ENCODE results near the gene GAB2. TPM values are rescaled to one million over a fixed set of nuclear protein-coding genes. Genes with fewer than 3 reads are reported as not detected.

The GAB2 gene
- total and polyA plus RNA-seq, 2 of the 4 experiments (the other 2 are of a cell fraction), result 3.3 to 5.9 TPM

- Histone ChIP-seq H3K14ac (replicated peaks; ENCODE audit: low read depth, low read length) (no peak overlapping the region), H2AFZ (replicated peaks; ENCODE audit: low read length, poor library complexity) (no peak overlapping the region), H4K5ac (ENCODE audit: low read depth, low read length) (no peak overlapping the region), H2BK120ac (ENCODE audit: low read depth, low read length) (no peak overlapping the region), H2BK5ac (ENCODE audit: low read depth, low read length, poor library complexity, severe bottlenecking) (no peak overlapping the region), H4K91ac (ENCODE audit: insufficient read depth, low read depth, low read length) (no peak overlapping the region), H3K36me3 (ENCODE audit: control insufficient read depth, insufficient read depth, low read length) (no peaks in the 10 kb centered on the region), H3K27ac (ENCODE audit: insufficient read depth, low read length) (no peak overlapping the region), H3K4ac (ENCODE audit: low read depth, low read length) (no peak overlapping the region), H3K4me3 (ENCODE audit: insufficient read depth, low read depth, low read length) (no peak overlapping the region), H3K79me1 (ENCODE audit: low read depth in 1 of 2, low read length in 2 of 2) (peaks cover 0 to 4% of the 10 kb centered on the region in 2 experiments; a peak in 1 of 4 replicates), H2AK5ac (ENCODE audit: low read depth, low read length) (no peak overlapping the region), H3K27me3 (ENCODE audit: control insufficient read depth, insufficient read depth, low read length) (no peaks in the 10 kb centered on the region), H3K9me3 (ENCODE audit: control insufficient read depth, insufficient read depth, low read length) (0 out of 2 replicates have a peak, but pooled peaks cover 2% of the 10 kb centered on the region), H3K56ac (ENCODE audit: extremely low read depth, insufficient read depth, low read length) (no peak overlapping the region), H4K20me1 (ENCODE audit: insufficient read depth, low read length) (0 out of 2 replicates have a peak, but pooled peaks cover 3% of the 10 kb centered on the region), H3K9ac (ENCODE audit: low read depth, low read length) (no peak overlapping the region), H3K4me1 (ENCODE audit: control insufficient read depth, insufficient read depth, low read length) (no peaks in the 10 kb centered on the region), H4K8ac (ENCODE audit: low read depth in 2 of 2, low read length in 2 of 2) (no peak overlapping the region), H2BK15ac (ENCODE audit: low read depth, low read length) (no peak overlapping the region), H3K4me2 (ENCODE audit: low read depth, low read length) (no peak overlapping the region), H2BK20ac (ENCODE audit: low read depth, low read length) (no peak overlapping the region), H3K9me1 (ENCODE audit: insufficient read depth, low read length) (no peaks in the 10 kb centered on the region), H3K23ac (ENCODE audit: low read depth, low read length) (no peak overlapping the region), H3K18ac (ENCODE audit: low read depth, low read length) (no peak overlapping the region), H2AK9ac (replicated peaks; ENCODE audit: low read depth, low read length, poor library complexity) (no peak overlapping the region)
- TF ChIP-seq MAFK (IDR thresholded peaks at IDR 0.05; ENCODE audit: low read depth, low read length), result no peak
- TF ChIP-seq SMC3 (IDR thresholded peaks at IDR 0.05; ENCODE audit: low read depth, low read length), result no peak
- no peak for TF ChIP-seq RCOR1 (IDR thresholded peaks at IDR 0.05; ENCODE audit: insufficient replicate concordance, low read length)
- TF ChIP-seq NFE2L2 (IDR thresholded peaks at IDR 0.05; ENCODE audit: low read depth, low read length), result no peak
- TF ChIP-seq RFX5 (IDR thresholded peaks at IDR 0.05; ENCODE audit: low read depth, low read length), result no peak
- no peak for TF ChIP-seq MAZ (IDR thresholded peaks at IDR 0.05; ENCODE audit: borderline replicate concordance, low read depth, low read length)
- TF ChIP-seq MXI1 (IDR thresholded peaks at IDR 0.05; ENCODE audit: borderline replicate concordance, low read depth, low read length), result no peak
- no peak for TF ChIP-seq FOS (IDR thresholded peaks at IDR 0.05; ENCODE audit: low read depth, low read length)
- no peak for TF ChIP-seq POLR2A (IDR thresholded peaks at IDR 0.05; ENCODE audit: low read depth, low read length)
- TF ChIP-seq, protein P1, sequence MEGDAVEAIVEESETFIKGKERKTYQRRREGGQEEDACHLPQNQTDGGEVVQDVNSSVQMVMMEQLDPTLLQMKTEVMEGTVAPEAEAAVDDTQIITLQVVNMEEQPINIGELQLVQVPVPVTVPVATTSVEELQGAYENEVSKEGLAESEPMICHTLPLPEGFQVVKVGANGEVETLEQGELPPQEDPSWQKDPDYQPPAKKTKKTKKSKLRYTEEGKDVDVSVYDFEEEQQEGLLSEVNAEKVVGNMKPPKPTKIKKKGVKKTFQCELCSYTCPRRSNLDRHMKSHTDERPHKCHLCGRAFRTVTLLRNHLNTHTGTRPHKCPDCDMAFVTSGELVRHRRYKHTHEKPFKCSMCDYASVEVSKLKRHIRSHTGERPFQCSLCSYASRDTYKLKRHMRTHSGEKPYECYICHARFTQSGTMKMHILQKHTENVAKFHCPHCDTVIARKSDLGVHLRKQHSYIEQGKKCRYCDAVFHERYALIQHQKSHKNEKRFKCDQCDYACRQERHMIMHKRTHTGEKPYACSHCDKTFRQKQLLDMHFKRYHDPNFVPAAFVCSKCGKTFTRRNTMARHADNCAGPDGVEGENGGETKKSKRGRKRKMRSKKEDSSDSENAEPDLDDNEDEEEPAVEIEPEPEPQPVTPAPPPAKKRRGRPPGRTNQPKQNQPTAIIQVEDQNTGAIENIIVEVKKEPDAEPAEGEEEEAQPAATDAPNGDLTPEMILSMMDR (conservative IDR thresholded peaks at IDR 0.05; ENCODE audit: low read depth, low read length), result no peak
- no peak for TF ChIP-seq CHD1 (IDR thresholded peaks at IDR 0.05; ENCODE audit: low read depth, low read length)
- no peak for TF ChIP-seq CEBPB (IDR thresholded peaks at IDR 0.05; ENCODE audit: low read depth, low read length)
- TF ChIP-seq, protein P2, sequence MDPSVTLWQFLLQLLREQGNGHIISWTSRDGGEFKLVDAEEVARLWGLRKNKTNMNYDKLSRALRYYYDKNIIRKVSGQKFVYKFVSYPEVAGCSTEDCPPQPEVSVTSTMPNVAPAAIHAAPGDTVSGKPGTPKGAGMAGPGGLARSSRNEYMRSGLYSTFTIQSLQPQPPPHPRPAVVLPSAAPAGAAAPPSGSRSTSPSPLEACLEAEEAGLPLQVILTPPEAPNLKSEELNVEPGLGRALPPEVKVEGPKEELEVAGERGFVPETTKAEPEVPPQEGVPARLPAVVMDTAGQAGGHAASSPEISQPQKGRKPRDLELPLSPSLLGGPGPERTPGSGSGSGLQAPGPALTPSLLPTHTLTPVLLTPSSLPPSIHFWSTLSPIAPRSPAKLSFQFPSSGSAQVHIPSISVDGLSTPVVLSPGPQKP (IDR thresholded peaks at IDR 0.05; ENCODE audit: borderline replicate concordance, low read depth, low read length), result no peak
- no peak for TF ChIP-seq USF2 (IDR thresholded peaks at IDR 0.05; ENCODE audit: low read depth, low read length)
- TF ChIP-seq BHLHE40 (IDR thresholded peaks at IDR 0.05; ENCODE audit: low read depth, low read length), result no peak
- no peak for TF ChIP-seq RAD21 (IDR thresholded peaks at IDR 0.05; ENCODE audit: low read length)
- in situ Hi-C loops (cut with MboI; ENCODE audit: low sequenced_read_pairs) (no loop called here), intact Hi-C loops (cut with micrococcal nuclease) (no loop called here), dilution Hi-C loops (cut with HindIII; ENCODE audit: low sequenced_read_pairs, unreplicated experiment) (no loop called here)
- no TSS peak for BruUV-seq (replicated peaks)
- WGBS, 2 experiments (ENCODE audit: extremely low coverage in 2 of 2, insufficient read length in 1 of 2), result 100% methylated on average over 1 of the region's 1 CpG; no CpG with 5 or more reads in 1 of the 2 experiments
- ChIA-PET POLR2A (ENCODE audit: unreplicated experiment) (no interaction called here), CTCF (interaction anchor here (1.3 kb wide), 1 partner anchor 325 kb away, joined by 3 read pairs; no protein-coding TSS in a partner anchor)
- ATAC-seq (ENCODE audit: low read depth) (no peak), DNase-seq (no peak)
Measured at GRCh38 chr11:78239781-78240180, 177.8 kb downstream of the GAB2 start.

Data from IMR-90 (cell line).